Inflammatory macrophage treated with lipopolysaccharide for 1 hour (primary cell): ENCODE results near the gene ADAMTS16.

Experiments used
- DNase-seq, 2 donors: peaks; one replicate each; pipeline ENCODE4 v3.0.0-alpha.2; 2020 to 2022

ADAMTS16 gene

GRCh38 chr5:5235685-5236084, 95.6 kb downstream of the ADAMTS16 start:
- no peak for DNase-seq

- no peak for DNase-seq
Measured at GRCh38 chr5:5239191-5239590, 99.1 kb downstream of the ADAMTS16 start.

DNA sequence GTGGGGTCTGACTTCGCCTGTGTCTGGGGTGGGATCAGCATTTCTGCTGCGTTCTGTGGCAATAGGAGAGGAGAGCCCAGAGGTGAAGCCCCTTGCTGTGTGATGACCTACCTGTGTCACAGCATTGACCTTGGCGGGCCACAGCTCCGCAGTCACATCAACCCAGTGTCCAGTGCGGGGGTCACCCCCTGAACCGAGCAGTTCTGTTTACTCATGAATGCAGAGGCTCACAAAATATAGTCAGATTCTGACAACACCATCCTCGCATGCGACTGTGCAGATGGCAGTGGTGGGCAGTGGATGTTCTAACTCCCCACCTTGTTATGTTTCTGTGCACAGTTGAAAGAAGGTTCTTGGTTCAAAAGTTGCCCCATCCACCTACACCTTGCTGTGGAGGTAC, 100.1 kb downstream of the ADAMTS16 start:
- no peak for DNase-seq

- no peak for DNase-seq
Measured at GRCh38 chr5:5242056-5242455, 101.9 kb downstream of the ADAMTS16 start.

DNA sequence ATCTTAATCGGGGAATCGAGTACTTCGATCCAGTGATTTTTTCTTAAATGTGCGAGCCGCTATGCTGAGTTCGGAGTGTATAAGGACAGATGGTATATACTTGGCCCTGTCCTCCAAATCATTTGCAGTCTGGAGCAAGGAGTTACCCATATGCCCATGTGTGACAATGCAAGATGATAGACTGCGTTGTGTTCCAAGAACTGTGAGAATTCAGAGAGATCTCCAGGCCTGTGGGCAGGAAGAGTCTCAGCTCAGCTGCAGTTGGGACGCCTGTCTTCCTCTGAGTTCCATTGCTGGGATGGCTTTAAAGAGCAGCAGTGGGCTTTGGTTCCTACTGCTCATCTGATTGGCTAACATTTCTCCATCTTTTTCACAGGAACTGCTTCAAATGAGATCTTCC, 106.6 kb downstream of the ADAMTS16 start:
- DNase-seq, result no peak

GRCh38 chr5:5250758-5251157, 110.6 kb downstream of the ADAMTS16 start:
- DNase-seq, result no peak

DNA sequence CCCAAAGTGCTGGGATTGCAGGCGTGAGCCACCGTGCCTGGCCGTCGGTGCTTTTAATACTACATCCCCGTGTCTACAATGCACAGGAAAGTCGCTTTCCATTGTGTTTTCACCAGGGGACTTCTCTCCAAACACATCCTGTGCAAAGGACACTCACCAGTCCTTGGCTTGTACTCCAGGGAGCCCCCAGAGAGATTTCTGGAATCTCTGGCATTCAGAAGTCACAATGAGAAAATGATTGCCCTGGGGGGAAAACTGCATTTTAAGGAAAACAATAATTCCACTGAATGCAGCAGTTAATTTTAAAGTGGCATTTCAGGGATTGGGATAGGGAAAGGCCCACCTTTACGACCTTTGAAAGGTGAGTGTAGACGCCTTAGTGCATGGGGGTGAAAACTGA, 112.0 kb downstream of the ADAMTS16 start:
- no peak for DNase-seq

GRCh38 chr5:5257353-5257752, 117.2 kb downstream of the ADAMTS16 start:
- no peak for DNase-seq

GRCh38 chr5:5258564-5258963, 118.4 kb downstream of the ADAMTS16 start:
- no peak for DNase-seq

DNA sequence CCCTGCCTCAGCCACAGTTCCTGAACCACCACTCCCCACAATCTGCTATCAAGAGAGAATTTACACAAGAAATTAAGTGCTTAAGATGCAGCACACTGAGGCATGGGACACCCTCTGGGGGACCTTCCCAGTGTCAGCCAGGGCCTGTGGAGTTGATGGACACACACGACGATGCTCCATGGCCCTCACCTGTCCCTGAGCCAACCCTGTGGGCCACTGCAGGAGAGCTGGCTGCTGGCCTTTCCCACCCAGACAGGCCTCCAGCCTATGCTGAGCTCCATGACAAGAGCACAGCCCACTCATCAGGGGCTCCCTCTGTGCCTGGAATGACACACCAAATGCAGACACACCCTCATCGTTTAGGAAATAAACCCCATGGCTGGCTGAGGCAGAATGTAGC, 124.6 kb downstream of the ADAMTS16 start:
- DNase-seq, result no peak

DNA sequence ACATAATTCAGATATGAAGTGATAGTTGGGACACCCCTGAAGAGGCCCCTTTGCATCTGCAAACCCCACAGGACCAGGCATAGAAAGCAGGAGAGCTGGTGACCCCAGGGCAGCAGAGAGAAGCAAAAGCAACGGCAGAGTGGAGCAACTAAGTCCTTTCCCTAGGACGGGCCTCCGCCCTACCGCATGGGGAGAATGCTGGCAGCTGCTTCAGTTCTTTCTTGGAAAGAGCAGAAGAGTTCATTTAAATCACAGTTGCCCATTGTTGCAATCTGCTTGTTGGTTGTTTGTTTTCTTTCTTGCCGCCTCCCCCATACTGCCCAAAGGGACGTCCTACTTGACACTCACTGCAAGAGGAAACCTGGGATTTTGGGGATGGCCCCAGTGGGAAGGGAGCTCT, 126.2 kb downstream of the ADAMTS16 start:
- no peak for DNase-seq

- DNase-seq, result no peak
Measured at GRCh38 chr5:5270161-5270560, 130.0 kb downstream of the ADAMTS16 start.

GRCh38 chr5:5270958-5271785, 131.0 kb downstream of the ADAMTS16 start:
- DNase-seq, result no peak

- no peak for DNase-seq
Measured at GRCh38 chr5:5271786-5272321, 131.7 kb downstream of the ADAMTS16 start.

DNA sequence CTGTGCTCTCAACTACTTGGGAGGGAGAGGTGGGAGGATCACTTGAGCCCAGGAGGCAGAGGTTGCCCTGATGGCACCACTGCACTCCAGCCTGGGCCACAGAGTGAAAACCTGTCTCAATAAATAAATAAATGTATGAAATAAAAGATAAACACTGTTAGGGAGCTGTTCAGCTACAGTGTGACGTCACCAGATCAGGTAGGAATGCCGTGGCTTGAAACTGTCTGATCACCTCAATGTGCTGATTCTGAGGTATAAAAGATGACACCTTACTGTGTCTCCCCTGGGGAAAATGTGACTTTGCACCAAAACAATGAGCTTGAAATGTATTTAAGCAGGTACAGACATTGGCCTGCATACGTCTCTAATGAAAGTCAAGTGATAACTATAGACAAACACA, 133.3 kb downstream of the ADAMTS16 start:
- no peak for DNase-seq

- no peak for DNase-seq
Measured at GRCh38 chr5:5273976-5274375, 133.8 kb downstream of the ADAMTS16 start.

DNA sequence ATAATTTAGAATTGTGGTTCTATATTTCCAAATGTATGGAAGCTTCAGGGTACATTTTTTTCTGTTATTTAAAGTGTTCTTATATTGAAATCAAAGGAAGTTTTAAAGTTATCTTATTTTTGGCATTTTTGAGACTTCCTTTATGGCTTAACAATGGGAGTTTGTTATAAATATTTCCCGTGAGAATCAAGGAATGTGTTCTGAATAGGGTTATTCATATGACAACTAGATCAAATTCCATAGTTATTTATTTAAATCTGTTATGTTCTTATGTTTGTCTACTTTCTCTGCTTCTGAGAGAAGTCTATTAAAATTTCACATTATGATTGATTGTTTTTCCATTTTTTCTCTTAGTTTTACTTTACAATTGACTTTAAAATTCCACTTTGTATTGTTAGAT, 135.1 kb downstream of the ADAMTS16 start:
- DNase-seq, result no peak

GRCh38 chr5:5276430-5276829, 136.3 kb downstream of the ADAMTS16 start:
- DNase-seq, result no peak

GRCh38 chr5:5276951-5277517, 136.9 kb downstream of the ADAMTS16 start:
- DNase-seq, result no peak

- DNase-seq, result no peak
Measured at GRCh38 chr5:5278201-5278814, 138.2 kb downstream of the ADAMTS16 start.

DNA sequence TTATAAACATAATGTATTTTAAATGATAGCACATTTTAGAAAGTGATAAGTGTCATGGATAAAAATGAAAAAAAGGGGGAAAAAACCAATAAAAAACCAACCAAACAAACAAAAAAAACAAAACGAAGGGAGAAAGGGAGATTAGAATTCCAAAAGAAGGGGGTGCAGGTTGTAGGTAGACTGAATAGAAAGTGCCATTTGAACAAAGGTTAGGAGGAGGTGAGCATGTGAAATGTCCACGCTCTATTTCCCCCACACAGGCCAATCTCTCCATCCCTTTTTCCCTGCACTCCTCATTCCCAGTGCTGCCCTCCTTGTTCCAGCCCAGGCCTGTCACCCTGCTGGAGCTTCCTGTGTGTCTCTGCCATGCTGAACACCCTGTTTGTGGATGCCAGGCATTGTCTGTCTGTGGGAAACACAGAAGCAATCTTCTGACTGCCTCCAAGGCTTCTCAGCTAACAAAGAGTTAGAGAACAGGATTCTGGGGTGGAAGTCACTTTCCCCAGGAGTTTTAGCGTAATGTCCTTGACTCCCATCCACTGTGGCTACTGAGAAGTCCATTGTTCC, 138.8 kb downstream of the ADAMTS16 start:
- no peak for DNase-seq

DNA sequence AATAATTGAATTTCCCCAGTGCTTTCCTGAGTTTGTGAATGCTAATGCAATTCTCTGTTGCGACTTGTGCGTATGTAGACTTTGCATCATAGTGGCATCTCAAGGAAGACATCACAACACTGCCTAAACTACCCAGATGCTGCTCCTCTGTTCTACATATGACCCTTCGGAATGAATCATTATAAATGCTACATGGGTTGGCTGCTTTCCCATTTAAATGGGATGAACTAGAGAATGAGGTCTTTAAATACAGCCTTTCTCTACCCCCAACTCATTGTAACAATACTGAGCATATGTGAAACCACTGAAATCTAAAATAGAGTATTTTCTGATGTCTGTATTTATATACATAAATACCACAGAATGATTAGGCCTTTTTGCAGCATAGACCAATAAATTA, 145.8 kb downstream of the ADAMTS16 start:
- DNase-seq, result no peak

DNA sequence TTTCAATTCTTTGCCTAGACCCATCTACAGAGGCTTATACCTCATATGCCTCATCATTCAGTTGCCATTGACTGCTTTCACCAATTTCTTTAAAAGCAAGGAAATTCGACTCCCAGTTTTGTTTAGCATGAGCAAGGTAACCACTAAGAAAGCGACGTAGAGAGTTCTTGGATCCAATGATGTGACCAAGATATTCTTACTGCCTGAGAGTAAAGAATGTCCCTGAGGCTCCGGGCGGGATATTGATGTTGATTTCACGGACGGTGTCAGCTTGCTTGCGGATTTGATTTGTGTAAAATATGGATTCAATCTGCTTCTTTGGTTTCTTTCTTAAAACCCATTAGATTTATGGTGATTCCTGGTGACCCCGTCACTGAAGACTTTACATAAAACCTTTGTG, 147.3 kb downstream of the ADAMTS16 start:
- no peak for DNase-seq

- no peak for DNase-seq
Measured at GRCh38 chr5:5288201-5288600, 148.1 kb downstream of the ADAMTS16 start.
